GM23338 (cell line): ENCODE results near the gene C17orf107. TPM values are rescaled to one million over a fixed set of nuclear protein-coding genes. Genes with fewer than 3 reads are reported as not detected.

Experiments used
- ATAC-seq: fragments of 200-7000 bp; cut with Tn5 transposase; 3 replicates; pipeline ENCODE4 v1.9.1; 2020
- DNase-seq: peaks from one replicate; pipeline ENCODE4 v3.0.0-alpha.2; 2015; ENCODE audit warnings: low spot score
- H2AFZ ChIP-seq: fragments of 200-600 bp; sonication (generic); 2 replicates; pipeline ENCODE4 v1.8.0; 2016; ENCODE audit warnings: antibody characterized with exemption, mild to moderate bottlenecking, moderate library complexity
- H3F3A ChIP-seq: fragments of 200-600 bp; sonication (generic); replicated peaks from 2 replicates; pipeline ENCODE4 v1.8.0; 2017; ENCODE audit warnings: antibody characterized with exemption, mixed run types, low read depth
- H3K27ac ChIP-seq: fragments of 200-600 bp; sonication (generic); 2 replicates; pipeline ENCODE4 v1.6.1; 2016; ENCODE audit warnings: low read depth
- H3K27me3 ChIP-seq: fragments of 200-600 bp; sonication (generic); 2 replicates; pipeline ENCODE4 v1.8.0; 2016; ENCODE audit warnings: mild to moderate bottlenecking, mixed run types, moderate library complexity; ENCODE audit not compliant: insufficient read depth
- H3K36me3 ChIP-seq: fragments of 200-600 bp; sonication (generic); 2 replicates; pipeline ENCODE4 v1.8.0; 2016; ENCODE audit warnings: mild to moderate bottlenecking; ENCODE audit not compliant: insufficient read depth
- H3K4me1 ChIP-seq: fragments of 200-600 bp; sonication (generic); 2 replicates; pipeline ENCODE4 v1.8.0; 2016; ENCODE audit warnings: mild to moderate bottlenecking, moderate library complexity; ENCODE audit not compliant: insufficient read depth
- H3K4me2 ChIP-seq: fragments of 200-600 bp; sonication (generic); 2 replicates; pipeline ENCODE4 v1.7.1; 2017; ENCODE audit warnings: mixed run types
- H3K4me3 ChIP-seq: fragments of 200-600 bp; sonication (generic); 2 replicates; pipeline ENCODE4 v1.6.1; 2016; ENCODE audit warnings: mixed run types
- H3K79me2 ChIP-seq: fragments of 200-600 bp; sonication (generic); replicated peaks from 2 replicates; pipeline ENCODE4 v1.8.0; 2017; ENCODE audit warnings: mild to moderate bottlenecking; ENCODE audit not compliant: insufficient read depth
- H3K9me2 ChIP-seq: fragments of 200-600 bp; sonication (generic); 2 replicates; pipeline ENCODE4 v1.8.0; 2017; ENCODE audit not compliant: insufficient read depth
- H4K20me1 ChIP-seq: fragments of 200-600 bp; sonication (generic); replicated peaks from 2 replicates; pipeline ENCODE4 v1.8.0; 2017; ENCODE audit warnings: mild to moderate bottlenecking; ENCODE audit not compliant: insufficient read depth
- H3K27ac Mint-ChIP-seq: 2 replicates; pipeline ENCODE4 v1.8.0; 2020; ENCODE audit warnings: inconsistent platforms, mild to moderate bottlenecking, moderate library complexity, mixed read lengths
- H3K27me3 Mint-ChIP-seq: 3 replicates; pipeline ENCODE4 v1.8.0; 2022; ENCODE audit warnings: low read depth, mild to moderate bottlenecking, moderate library complexity, mixed read lengths, inconsistent platforms; ENCODE audit not compliant: insufficient read depth, poor library complexity
- H3K36me3 Mint-ChIP-seq: 3 replicates; pipeline ENCODE4 v1.8.0; 2021; ENCODE audit warnings: low read depth, mild to moderate bottlenecking, inconsistent platforms, moderate library complexity, mixed read lengths
- H3K4me1 Mint-ChIP-seq: 3 replicates; pipeline ENCODE4 v1.8.0; 2020; ENCODE audit warnings: mild to moderate bottlenecking, inconsistent platforms, mixed read lengths
- H3K4me3 Mint-ChIP-seq: 3 replicates; pipeline ENCODE4 v1.8.0; 2021; ENCODE audit warnings: moderate library complexity, mild to moderate bottlenecking, inconsistent platforms, mixed read lengths
- H3K9me3 Mint-ChIP-seq: 3 replicates; pipeline ENCODE4 v1.8.0; 2020; ENCODE audit warnings: moderate library complexity, mild to moderate bottlenecking, inconsistent platforms, mixed read lengths
- CREB1 ChIP-seq: fragments of 250-450 bp; sonication (Bioruptor Pico); IDR thresholded peaks from 2 replicates; pipeline ENCODE4 v1.5.0; 2020; ENCODE audit warnings: low read depth, mild to moderate bottlenecking, moderate library complexity
- EZH2 ChIP-seq: fragments of 200-600 bp; sonication (generic); IDR thresholded peaks from one replicate; pipeline ENCODE4 v1.8.0; 2017; ENCODE audit warnings: antibody characterized with exemption, mild to moderate bottlenecking, low read depth; ENCODE audit not compliant: unreplicated experiment
- JUNB ChIP-seq: IDR thresholded peaks from one replicate; pipeline ENCODE4 v1.6.1; 2016; ENCODE audit warnings: antibody characterized with exemption; ENCODE audit not compliant: unreplicated experiment
- NANOG ChIP-seq: IDR thresholded peaks from 2 replicates; pipeline ENCODE4 v1.6.1; 2016; ENCODE audit warnings: antibody characterized with exemption, borderline replicate concordance
- POLR2AphosphoS5 ChIP-seq: IDR thresholded peaks from 2 replicates; pipeline ENCODE4 v1.6.1; 2016; ENCODE audit warnings: antibody characterized with exemption, low read depth
- ZNF114 ChIP-seq: fragments of 250-450 bp; sonication (Bioruptor Pico); IDR thresholded peaks from 2 replicates; pipeline ENCODE4 v1.5.0; 2020; ENCODE audit warnings: mild to moderate bottlenecking, moderate library complexity
- polyA plus RNA-seq: library from polyadenylated mRNA; unstranded; fragments of >200 nt; fragmentation: Nextera tagmentation; extraction: Ambion mirVana; gene quantifications from 2 replicates; pipeline ENCODE4 v1.2.1, GENCODE V29; 2016
- total RNA-seq: library from RNA; depleted of rRNA; stranded (reverse); fragments of >200 nt; shearing (Covaris generic); gene quantifications from 2 replicates; pipeline ENCODE4 v1.2.3, GENCODE V29; 2014
- TF ChIP-seq, protein P1 (sequence below): IDR thresholded peaks from 2 replicates; pipeline ENCODE4 v1.6.1; 2016; ENCODE audit warnings: antibody characterized with exemption
- TF ChIP-seq, protein P2 (sequence below): IDR thresholded peaks from one replicate; pipeline ENCODE4 v1.6.1; 2018; ENCODE audit warnings: antibody characterized with exemption; ENCODE audit not compliant: unreplicated experiment
- TF ChIP-seq, protein P3 (sequence below), 2 experiments: fragments of 200-600 bp in 1 of 2; sonication (generic) in 1 of 2; conservative IDR thresholded peaks; 2 replicates each; pipeline versions ENCODE4 v1.5.1 to v1.6.1; 2016 to 2017; ENCODE audit warnings: antibody characterized with exemption in 2 of 2, low read depth in 2 of 2, mild to moderate bottlenecking in 2 of 2, moderate library complexity in 1 of 2

The C17orf107 gene
- total and polyA plus RNA-seq, 2 experiments from 2014 or later = 1.9 to 5.9 TPM

DNA sequence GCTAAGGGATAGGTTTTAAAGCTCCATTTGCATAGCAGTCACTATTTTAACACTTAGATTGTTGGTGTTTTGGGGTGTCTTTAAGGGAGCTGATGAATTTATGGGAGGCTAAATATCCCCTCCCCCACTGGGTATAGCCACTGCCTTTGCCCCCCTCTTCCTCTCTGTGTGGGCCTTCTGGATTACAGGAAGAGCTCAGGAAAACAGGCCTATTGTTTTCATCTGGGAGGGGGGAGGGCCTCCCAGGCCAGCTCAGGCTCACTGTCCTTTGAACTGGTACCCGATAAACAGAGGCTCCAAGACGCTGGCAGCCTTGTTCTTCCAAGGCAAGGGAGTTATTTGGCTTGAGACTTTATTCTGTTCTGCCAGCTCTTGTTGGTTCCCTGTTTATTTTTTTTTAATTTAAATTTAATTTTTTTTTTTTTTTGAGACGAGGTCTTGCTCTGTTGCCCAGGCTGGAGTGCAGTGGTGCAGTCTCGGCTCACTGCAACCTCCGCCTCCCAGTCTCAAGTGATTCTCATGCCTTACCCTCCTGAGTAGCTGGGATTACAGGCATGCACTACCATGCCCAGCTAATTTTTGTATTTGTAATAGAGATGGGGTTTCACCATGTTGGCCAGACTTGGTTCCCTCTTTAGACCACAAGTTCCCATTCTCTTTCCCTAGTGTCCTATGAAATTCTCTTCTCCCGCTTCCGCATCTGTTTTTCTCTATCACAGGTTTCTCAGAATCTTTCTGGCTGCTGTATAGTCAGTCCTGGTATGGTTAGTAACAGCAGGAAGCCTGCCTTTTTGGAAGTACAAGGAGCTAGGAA lies 41.1 kb upstream of the C17orf107 start:
- H3K4me1 ChIP-seq = peaks cover 58% of the 10 kb centered on the region
- H3K4me2 ChIP-seq = peak overlapping the region; percentile 75
- Mint-ChIP-seq H3K27ac (peak overlapping the region; percentile 85), H3K4me3 (peak overlapping the region; percentile 19; the same call in 2 of the 3 replicates), H3K36me3 (peaks cover 9% of the 10 kb centered on the region; the same call in 1 of the 3 replicates), H3K4me1 (peaks cover 62% of the 10 kb centered on the region), H3K27me3 (peaks cover 12% of the 10 kb centered on the region), H3K9me3 (no peaks in the 10 kb centered on the region)
- no peaks in the 10 kb centered on the region for H3K27me3 ChIP-seq
- peak overlapping the region; percentile 43 for H3K4me3 ChIP-seq
- peaks cover 5% of the 10 kb centered on the region; the same call in 1 of the 2 replicates for H4K20me1 ChIP-seq
- ATAC-seq (peak; percentile 74), DNase-seq (peak; percentile 70)
- no peaks in the 10 kb centered on the region for H3K9me2 ChIP-seq
- H3K36me3 ChIP-seq = no peaks in the 10 kb centered on the region
- TF ChIP-seq, protein P1, sequence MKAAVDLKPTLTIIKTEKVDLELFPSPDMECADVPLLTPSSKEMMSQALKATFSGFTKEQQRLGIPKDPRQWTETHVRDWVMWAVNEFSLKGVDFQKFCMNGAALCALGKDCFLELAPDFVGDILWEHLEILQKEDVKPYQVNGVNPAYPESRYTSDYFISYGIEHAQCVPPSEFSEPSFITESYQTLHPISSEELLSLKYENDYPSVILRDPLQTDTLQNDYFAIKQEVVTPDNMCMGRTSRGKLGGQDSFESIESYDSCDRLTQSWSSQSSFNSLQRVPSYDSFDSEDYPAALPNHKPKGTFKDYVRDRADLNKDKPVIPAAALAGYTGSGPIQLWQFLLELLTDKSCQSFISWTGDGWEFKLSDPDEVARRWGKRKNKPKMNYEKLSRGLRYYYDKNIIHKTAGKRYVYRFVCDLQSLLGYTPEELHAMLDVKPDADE = peak; percentile 57; the same call in 1 of the 2 replicates
- TF ChIP-seq EZH2 = no peak
- peaks cover 27% of the 10 kb centered on the region for H3K79me2 ChIP-seq
- H3K27ac ChIP-seq = peak overlapping the region; percentile 85
- peaks cover 13% of the 10 kb centered on the region; the same call in 1 of the 2 replicates for H3F3A ChIP-seq
- no peak overlapping the region for H2AFZ ChIP-seq

DNA sequence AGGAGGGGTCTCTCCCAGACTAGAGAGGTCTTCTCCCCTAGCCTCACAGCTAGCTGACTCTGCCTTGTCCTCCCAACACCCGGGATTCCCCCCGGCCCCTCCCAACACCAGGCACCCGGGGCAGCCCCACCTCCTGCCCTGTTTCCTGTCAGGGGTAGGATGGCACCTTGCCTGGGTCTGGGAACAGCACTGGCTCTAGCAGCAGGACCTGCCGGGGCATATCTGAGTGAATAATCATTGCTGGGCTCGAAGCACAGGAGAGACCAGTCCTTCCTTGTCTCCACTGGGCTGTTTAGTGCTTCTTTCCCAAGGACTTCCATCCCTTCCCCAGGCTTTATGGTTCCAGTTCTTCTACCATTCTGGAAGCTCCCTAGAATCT lies 40.5 kb upstream of the C17orf107 start:
- DNase-seq = peak; percentile 40
- H3K9me3 Mint-ChIP-seq = no peaks in the 10 kb centered on the region
- H3K4me1 Mint-ChIP-seq = peaks cover 60% of the 10 kb centered on the region
- H3K27me3 ChIP-seq = no peaks in the 10 kb centered on the region
- H3K4me3 ChIP-seq = peak overlapping the region; percentile 43; the same call in 1 of the 2 replicates
- H3K27ac Mint-ChIP-seq = peak overlapping the region; percentile 85
- peaks cover 5% of the 10 kb centered on the region; the same call in 1 of the 2 replicates for H4K20me1 ChIP-seq
- peaks cover 28% of the 10 kb centered on the region for H3K79me2 ChIP-seq
- H3K4me2 ChIP-seq = peak overlapping the region; percentile 75
- ATAC-seq = peak; percentile 44
- H3K9me2 ChIP-seq = no peaks in the 10 kb centered on the region
- H3K4me1 ChIP-seq = peaks cover 53% of the 10 kb centered on the region
- H3K27me3 Mint-ChIP-seq = peaks cover 12% of the 10 kb centered on the region
- H3K36me3 ChIP-seq = no peaks in the 10 kb centered on the region
- H3K4me3 Mint-ChIP-seq = peak overlapping the region; percentile 31
- peak overlapping the region; percentile 85 for H3K27ac ChIP-seq
- peaks cover 9% of the 10 kb centered on the region; the same call in 1 of the 3 replicates for H3K36me3 Mint-ChIP-seq
- H3F3A ChIP-seq = peaks cover 13% of the 10 kb centered on the region; the same call in 1 of the 2 replicates
- no peak overlapping the region for H2AFZ ChIP-seq
- no peak for TF ChIP-seq NANOG
- no peak for TF ChIP-seq JUNB
- no peak for TF ChIP-seq CREB1 (CRISPR knock-in tag)
- TF ChIP-seq, protein P2, sequence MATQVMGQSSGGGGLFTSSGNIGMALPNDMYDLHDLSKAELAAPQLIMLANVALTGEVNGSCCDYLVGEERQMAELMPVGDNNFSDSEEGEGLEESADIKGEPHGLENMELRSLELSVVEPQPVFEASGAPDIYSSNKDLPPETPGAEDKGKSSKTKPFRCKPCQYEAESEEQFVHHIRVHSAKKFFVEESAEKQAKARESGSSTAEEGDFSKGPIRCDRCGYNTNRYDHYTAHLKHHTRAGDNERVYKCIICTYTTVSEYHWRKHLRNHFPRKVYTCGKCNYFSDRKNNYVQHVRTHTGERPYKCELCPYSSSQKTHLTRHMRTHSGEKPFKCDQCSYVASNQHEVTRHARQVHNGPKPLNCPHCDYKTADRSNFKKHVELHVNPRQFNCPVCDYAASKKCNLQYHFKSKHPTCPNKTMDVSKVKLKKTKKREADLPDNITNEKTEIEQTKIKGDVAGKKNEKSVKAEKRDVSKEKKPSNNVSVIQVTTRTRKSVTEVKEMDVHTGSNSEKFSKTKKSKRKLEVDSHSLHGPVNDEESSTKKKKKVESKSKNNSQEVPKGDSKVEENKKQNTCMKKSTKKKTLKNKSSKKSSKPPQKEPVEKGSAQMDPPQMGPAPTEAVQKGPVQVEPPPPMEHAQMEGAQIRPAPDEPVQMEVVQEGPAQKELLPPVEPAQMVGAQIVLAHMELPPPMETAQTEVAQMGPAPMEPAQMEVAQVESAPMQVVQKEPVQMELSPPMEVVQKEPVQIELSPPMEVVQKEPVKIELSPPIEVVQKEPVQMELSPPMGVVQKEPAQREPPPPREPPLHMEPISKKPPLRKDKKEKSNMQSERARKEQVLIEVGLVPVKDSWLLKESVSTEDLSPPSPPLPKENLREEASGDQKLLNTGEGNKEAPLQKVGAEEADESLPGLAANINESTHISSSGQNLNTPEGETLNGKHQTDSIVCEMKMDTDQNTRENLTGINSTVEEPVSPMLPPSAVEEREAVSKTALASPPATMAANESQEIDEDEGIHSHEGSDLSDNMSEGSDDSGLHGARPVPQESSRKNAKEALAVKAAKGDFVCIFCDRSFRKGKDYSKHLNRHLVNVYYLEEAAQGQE = no peak
- no peak for TF ChIP-seq POLR2AphosphoS5
- TF ChIP-seq, protein P3, sequence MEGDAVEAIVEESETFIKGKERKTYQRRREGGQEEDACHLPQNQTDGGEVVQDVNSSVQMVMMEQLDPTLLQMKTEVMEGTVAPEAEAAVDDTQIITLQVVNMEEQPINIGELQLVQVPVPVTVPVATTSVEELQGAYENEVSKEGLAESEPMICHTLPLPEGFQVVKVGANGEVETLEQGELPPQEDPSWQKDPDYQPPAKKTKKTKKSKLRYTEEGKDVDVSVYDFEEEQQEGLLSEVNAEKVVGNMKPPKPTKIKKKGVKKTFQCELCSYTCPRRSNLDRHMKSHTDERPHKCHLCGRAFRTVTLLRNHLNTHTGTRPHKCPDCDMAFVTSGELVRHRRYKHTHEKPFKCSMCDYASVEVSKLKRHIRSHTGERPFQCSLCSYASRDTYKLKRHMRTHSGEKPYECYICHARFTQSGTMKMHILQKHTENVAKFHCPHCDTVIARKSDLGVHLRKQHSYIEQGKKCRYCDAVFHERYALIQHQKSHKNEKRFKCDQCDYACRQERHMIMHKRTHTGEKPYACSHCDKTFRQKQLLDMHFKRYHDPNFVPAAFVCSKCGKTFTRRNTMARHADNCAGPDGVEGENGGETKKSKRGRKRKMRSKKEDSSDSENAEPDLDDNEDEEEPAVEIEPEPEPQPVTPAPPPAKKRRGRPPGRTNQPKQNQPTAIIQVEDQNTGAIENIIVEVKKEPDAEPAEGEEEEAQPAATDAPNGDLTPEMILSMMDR (conservative IDR thresholded peaks at IDR 0.05; ENCODE audit: low read depth in 2 of 2) = no peak
- no peak for TF ChIP-seq ZNF114 (CRISPR knock-in tag)
